ENCODE measurements around the gene PI16. TPM values are rescaled to one million over a fixed set of nuclear protein-coding genes. Genes with fewer than 3 reads are reported as not detected.
A peak's percentile ranks its signal among the peaks of the same experiment; 100 is the strongest.

PI16 gene
- total and polyA plus RNA-seq, 7 donors = 0.85 to 50.7 (median 2.9) TPM

DNA sequence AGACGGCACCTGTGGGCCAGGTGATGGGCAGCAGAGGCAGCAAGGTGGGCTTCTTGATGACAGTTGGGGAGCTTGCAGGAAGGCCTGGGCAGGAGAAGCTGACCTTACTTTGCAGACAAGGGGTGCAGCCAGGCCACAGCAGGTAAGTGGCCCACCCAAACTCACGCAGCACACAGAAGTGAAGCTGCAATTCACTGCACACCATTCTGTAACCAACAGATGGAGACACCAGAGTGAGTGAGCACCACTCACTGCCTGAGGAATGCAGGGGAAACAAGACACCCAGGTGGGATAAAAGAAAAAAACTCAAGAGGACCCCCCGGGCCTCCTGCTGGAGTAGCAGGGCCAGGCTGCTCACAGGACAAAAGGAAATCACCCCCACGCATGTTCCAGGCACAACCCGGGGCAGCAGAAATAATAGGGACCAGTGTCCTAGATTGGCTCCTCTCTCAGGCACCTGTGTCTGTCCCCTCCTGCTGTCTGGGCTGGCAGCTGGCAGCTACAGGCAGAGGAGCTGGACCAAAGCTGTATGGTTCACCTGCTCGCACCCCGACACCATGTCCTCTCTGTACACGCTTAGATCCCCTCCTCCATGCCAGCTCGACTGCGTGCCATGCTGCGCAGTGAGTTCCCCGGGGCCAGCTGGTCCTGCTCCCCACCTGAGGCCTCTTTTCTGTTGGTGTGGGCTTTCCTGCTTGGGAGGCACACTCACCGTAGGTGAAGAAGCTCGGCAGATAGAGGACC is 26.5 kb downstream of the PI16 start:
- no peak for DNase-seq
- Histone ChIP-seq H3K27ac (peak overlapping the region in 3 of 4 donors; percentile 18 to 63 (median 60)), H3K9me3 (no peaks in the 10 kb centered on the region), H3K4me1 (peaks cover 0 to 67% (median 62%) of the 10 kb centered on the region in 4 donors), H3K4me3 (no peak overlapping the region), H3K36me3 (peaks cover 22 to 26% (median 25%) of the 10 kb centered on the region in 4 donors), H3K27me3 (no peaks in the 10 kb centered on the region)
- WGBS, 2 donors = 82 to 88% methylated on average over 14 of the region's 14 CpGs
- intact Hi-C loops (cut with DNase I) = loop anchor here (5.0 kb wide), 1 partner anchor 74 kb away; no protein-coding TSS in a partner anchor
- no peak for TF ChIP-seq EP300 (IDR thresholded peaks at IDR 0.05)
- TF ChIP-seq, protein P1, sequence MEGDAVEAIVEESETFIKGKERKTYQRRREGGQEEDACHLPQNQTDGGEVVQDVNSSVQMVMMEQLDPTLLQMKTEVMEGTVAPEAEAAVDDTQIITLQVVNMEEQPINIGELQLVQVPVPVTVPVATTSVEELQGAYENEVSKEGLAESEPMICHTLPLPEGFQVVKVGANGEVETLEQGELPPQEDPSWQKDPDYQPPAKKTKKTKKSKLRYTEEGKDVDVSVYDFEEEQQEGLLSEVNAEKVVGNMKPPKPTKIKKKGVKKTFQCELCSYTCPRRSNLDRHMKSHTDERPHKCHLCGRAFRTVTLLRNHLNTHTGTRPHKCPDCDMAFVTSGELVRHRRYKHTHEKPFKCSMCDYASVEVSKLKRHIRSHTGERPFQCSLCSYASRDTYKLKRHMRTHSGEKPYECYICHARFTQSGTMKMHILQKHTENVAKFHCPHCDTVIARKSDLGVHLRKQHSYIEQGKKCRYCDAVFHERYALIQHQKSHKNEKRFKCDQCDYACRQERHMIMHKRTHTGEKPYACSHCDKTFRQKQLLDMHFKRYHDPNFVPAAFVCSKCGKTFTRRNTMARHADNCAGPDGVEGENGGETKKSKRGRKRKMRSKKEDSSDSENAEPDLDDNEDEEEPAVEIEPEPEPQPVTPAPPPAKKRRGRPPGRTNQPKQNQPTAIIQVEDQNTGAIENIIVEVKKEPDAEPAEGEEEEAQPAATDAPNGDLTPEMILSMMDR (IDR thresholded peaks at IDR 0.05) = no peak

DNA sequence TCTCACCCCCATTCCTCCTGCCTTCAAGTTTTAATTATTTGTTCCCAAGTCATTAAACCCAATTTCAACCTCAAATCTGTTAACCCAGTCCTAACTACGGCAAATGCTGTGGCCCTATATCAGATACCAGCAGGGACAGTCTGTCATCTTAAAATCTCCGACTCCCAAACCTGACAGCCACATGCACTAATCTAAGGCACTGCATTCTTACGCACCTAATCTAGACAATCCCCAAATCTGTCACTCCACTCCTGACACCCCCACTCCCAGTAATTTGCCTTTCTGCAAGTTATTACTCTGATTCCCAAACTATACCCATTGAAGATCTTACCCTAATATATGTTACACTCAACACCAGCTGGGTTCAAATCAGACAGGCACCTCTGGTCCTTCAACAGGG is 29.0 kb downstream of the PI16 start:
- intact Hi-C loops (cut with DNase I) = loop anchor here (5.0 kb wide), 1 partner anchor 76 kb away; no protein-coding TSS in a partner anchor
- TF ChIP-seq EP300 (IDR thresholded peaks at IDR 0.05) (no peak), POLR2A (IDR thresholded peaks at IDR 0.05) (no peak), POLR2AphosphoS5 (IDR thresholded peaks at IDR 0.05) (no peak)
- TF ChIP-seq, protein P1 (IDR thresholded peaks at IDR 0.05) = no peak
- WGBS, 2 donors = 95 to 96% methylated on average over 3 of the region's 3 CpGs
- Histone ChIP-seq H3K27me3 (no peaks in the 10 kb centered on the region), H3K4me3 (no peak overlapping the region), H3K4me1 (peaks cover 0 to 80% (median 73%) of the 10 kb centered on the region in 4 donors), H3K9me3 (no peaks in the 10 kb centered on the region), H3K36me3 (peaks cover 0 to under 1% (median under 1%) of the 10 kb centered on the region in 4 donors), H3K27ac (peak overlapping the region in 2 of 4 donors; percentile 98 to 99)
- no peak for DNase-seq

DNA sequence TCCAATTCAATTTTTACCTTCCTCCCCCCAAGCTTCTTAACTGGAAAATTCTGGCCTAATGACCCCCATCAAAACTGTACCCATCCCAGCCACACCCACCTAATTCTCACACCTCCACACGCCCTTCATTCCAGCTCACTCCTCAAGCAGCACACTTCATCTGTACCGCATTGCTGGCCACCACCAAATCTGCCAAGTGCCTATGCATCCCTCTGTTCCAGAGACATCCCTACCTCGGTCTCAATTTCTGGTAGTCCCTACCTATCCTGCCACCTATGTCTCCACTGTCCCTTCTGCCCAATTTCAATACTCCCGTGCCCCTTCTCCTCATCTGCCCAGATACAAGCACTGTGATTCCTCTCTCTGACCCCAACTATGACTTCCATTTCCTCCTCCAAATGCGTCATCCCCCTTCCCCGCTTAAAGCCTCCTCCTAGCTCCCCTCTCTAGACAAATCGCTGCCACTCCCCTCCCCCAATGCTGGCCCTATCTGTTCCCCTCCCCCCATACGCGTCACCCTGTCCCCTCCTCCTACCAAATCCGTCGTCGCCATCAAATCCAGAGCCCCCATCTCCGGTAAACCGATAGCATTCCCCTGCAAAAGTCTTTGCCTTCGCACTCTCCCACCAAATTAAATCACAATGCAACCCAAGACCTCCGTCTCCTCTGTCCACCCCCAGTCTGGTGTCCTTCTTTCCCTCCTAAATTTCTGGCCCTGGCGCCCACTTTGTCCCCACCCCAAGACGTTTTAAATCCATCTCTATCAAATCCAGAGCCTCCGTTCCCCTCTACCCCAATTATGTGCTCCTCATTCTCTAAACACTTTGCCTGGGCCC is 30.3 kb downstream of the PI16 start:
- Histone ChIP-seq H3K27ac (peak overlapping the region; percentile 95 to 99 (median 98)), H3K36me3 (no peaks in the 10 kb centered on the region), H3K4me3 (peak overlapping the region; percentile 76 to 100 (median 94)), H3K27me3 (no peaks in the 10 kb centered on the region), H3K4me1 (peaks cover 0 to 68% (median 63%) of the 10 kb centered on the region in 4 donors), H3K9me3 (no peaks in the 10 kb centered on the region)
- 6 to 11% methylated on average over 19 of the region's 19 CpGs for WGBS, 2 donors
- intact Hi-C loops (cut with DNase I) = loop anchor here (5.0 kb wide), 1 partner anchor 77 kb away; no protein-coding TSS in a partner anchor
- no peak for TF ChIP-seq POLR2AphosphoS5 (IDR thresholded peaks at IDR 0.05)
- TF ChIP-seq, protein P1 (IDR thresholded peaks at IDR 0.05) = no peak
- DNase-seq = peak; percentile 86

DNA sequence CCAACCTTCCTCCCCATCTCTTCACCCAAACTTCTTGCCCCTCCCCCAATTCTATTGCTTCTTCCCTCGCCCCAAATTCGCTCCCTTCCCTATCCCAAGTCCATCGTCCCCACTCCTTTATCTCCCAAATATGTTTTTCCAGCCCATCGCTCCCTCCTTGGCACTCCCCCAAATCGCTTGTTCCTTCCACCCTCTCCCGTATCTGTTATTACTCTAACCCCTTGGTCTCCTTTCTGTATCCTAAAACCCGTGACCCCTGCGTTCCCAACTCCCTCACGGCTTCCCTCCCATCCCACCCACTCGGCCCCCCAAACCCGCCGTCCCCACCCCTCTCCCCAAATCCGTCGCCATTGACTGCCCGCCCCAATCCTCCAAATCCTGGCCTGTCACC is 30.9 kb downstream of the PI16 start:
- DNase-seq = no peak
- TF ChIP-seq, protein P1 (IDR thresholded peaks at IDR 0.05) = no peak
- TF ChIP-seq POLR2AphosphoS5 (IDR thresholded peaks at IDR 0.05) (no peak), POLR2A (IDR thresholded peaks at IDR 0.05) (no peak), EP300 (IDR thresholded peaks at IDR 0.05) (no peak)
- intact Hi-C loops (cut with DNase I) = no loop called here
- H3K36me3 ChIP-seq = no peaks in the 10 kb centered on the region
- WGBS, 2 donors = 0 to 1% methylated on average over 15 of the region's 15 CpGs
- H3K27ac ChIP-seq = peak overlapping the region; percentile 95 to 99 (median 98)
- no peaks in the 10 kb centered on the region for H3K27me3 ChIP-seq
- H3K4me3 ChIP-seq = peak overlapping the region; percentile 76 to 100 (median 94)
- peaks cover 0 to 62% (median 57%) of the 10 kb centered on the region in 4 donors for H3K4me1 ChIP-seq
- H3K9me3 ChIP-seq = no peaks in the 10 kb centered on the region

Data from sigmoid colon (tissue), 7 donors.